Stimulated activated CD4-positive, alpha-beta T cell treated with anti-CD3 and anti-CD28 coated beads, Interleukin-1b, Interleukin-23, amount 100 ng/mL, for 24 hours (primary cell): ENCODE data around the gene CDH11.

Experiments used
- DNase-seq, 4 experiments: peaks; one replicate each; pipeline ENCODE4 v3.0.0-alpha.2; 2020; ENCODE audit warnings: low read depth in 4 of 4, low spot score in 1 of 4

CDH11 gene, protein sequence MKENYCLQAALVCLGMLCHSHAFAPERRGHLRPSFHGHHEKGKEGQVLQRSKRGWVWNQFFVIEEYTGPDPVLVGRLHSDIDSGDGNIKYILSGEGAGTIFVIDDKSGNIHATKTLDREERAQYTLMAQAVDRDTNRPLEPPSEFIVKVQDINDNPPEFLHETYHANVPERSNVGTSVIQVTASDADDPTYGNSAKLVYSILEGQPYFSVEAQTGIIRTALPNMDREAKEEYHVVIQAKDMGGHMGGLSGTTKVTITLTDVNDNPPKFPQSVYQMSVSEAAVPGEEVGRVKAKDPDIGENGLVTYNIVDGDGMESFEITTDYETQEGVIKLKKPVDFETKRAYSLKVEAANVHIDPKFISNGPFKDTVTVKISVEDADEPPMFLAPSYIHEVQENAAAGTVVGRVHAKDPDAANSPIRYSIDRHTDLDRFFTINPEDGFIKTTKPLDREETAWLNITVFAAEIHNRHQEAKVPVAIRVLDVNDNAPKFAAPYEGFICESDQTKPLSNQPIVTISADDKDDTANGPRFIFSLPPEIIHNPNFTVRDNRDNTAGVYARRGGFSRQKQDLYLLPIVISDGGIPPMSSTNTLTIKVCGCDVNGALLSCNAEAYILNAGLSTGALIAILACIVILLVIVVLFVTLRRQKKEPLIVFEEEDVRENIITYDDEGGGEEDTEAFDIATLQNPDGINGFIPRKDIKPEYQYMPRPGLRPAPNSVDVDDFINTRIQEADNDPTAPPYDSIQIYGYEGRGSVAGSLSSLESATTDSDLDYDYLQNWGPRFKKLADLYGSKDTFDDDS

DNA sequence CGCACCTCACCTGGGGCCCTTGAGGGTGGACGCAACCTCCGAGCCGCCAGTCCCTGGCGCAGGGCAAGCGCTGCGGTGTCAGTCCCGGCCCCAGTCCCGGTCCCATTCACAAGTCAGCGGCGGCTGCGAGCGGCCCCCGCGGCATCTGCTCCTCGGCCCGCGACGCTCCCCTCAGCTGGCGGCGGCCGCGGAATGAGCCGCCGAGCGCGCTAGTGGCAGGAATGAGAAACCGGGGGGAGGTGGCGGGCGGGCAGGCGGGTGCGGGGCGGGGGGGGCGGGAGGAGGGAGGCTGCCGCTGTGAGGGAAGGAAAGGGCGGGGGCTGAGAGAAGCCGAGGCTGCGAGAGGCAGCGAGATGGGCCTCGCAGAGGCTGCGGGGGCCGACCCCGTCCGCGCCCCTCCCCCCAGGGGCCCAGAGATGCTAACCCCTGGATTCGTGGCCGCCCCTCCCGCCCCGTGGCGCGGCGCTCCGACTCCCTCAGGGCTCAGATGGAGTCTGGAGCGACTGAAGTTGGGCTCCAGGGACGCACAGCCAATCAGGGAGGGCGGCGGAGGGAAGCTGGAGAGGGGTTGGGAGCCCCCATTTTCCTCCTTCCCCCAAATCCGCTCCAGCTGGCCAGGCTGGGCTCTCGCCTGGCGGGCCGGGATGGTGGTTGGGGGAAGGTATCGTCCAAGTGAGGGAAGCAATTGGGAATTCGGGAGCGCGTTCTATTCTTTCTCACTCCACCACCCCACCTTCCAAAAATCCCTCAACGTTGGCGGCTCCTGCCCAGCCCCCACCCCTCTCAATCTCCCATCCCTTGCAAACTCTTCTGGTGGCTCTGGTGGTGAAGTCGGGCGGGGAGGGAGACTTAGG is at the start of gene CDH11:
CDH11 (minus strand) TSS at position 194 of the 854 bp plus-strand sequence. CDS start 117,194 bp downstream, outside the sequence.
- DNase-seq, result no peak

DNA sequence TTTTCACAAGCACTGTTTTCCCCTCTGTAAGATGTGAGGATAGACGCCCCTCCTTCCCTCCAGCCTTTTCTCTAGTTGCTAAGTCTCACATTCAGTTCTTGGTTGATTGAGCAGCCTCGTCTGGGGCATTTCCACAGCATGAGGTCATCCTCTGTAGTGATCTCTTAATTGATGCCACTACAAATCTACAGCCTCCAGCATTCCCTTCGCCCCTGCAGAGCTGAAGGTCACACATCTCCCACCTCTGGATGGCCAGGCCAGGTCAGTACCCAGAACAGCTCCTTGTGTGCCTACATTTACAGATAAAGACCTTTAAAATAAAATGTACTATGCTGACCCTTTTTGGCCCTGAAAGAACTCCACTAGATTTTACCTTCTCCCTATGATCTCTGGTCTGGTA is 32.5 kb upstream of the CDH11 start:
- DNase-seq, result no peak

DNA sequence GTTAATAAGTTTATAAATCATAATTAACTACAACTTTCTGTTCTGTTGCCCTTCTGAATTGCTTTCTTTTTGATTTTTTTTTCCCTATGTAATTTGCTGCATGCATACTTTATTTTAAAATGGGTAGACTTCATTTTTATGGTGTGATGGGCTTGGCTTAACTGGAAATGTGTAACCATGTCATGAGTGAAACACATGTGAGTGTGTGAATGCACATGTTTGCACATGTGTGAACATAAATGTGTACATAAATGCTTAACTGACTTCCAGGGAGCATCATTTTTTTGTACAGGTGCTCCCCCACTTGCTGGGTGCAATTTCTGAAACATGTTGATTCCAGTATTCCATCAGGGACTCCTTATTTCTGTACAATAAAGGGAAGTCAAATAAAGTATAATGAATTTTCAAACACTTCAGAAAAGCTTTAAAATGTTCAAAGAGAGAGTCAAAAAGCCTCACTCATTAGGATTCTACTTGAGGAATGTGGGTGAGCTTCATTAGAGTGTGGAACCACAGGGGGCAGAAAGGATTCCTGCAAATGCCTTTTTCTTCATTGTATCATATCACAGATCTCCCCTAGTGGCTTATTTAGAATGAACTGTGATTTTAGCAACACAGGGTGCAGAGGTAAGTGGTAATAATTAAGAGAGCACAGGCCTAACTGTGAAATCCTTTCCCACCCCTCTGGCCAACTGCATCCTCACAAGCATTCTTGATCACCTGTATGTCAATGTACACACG is 31.7 kb upstream of the CDH11 start:
- no peak for DNase-seq

DNA sequence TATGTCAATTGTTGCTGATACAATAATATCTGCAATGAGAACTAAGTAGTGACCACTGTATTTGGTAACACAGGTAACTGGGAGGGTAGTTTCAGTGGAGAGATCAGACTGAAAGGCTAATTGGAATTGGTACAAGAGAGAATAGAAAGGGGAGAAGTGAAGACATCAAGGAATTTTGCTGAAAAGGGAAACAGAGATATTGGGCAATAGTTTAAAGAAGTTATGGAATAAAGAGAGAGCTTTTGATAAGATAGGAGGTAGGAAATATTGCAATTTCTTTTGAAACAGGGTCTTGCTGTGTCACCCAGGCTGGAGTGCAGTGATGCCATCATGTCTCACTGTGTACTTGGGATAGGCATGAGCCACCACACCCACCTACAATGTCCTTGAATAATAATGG is 26.9 kb upstream of the CDH11 start:
- DNase-seq, result no peak

DNA sequence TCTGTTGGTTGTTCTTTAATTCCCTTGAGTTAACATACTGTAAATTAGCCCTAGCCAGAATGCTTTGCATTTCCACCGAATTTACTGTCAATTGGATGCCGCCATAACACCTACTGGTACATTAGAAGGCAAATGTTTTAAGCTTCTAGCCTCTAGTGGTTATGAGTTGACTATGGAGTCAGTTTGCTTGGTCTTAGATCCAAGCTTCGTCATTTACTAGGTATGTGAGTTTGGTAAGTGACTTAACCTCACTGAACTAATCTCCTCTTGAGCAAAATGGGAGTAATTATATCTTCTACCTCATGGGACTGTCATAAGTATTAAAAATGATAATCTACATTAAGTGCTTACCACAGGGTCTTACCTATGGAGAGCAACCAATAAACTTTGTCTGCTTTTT is 20.4 kb upstream of the CDH11 start:
- no peak for DNase-seq

DNA sequence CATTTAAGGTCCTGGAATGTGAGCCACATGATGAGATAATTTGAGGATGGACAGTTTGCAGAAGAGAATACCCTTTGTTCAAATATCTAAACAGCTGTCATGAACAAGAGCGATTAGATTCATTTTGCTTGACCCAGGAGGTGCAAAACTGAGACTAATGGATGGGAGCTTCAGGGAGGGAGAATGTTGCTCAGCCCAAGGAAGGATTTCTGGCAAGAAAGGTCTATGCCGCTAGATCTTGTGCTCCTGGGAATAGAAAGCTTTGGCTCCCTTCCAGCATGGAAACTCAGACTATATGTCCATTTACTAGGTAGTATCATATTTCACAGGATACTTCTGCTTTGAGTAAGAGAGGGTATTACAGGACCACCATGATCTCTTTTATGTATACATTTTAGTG is 14.8 kb upstream of the CDH11 start:
- no peak for DNase-seq

DNA sequence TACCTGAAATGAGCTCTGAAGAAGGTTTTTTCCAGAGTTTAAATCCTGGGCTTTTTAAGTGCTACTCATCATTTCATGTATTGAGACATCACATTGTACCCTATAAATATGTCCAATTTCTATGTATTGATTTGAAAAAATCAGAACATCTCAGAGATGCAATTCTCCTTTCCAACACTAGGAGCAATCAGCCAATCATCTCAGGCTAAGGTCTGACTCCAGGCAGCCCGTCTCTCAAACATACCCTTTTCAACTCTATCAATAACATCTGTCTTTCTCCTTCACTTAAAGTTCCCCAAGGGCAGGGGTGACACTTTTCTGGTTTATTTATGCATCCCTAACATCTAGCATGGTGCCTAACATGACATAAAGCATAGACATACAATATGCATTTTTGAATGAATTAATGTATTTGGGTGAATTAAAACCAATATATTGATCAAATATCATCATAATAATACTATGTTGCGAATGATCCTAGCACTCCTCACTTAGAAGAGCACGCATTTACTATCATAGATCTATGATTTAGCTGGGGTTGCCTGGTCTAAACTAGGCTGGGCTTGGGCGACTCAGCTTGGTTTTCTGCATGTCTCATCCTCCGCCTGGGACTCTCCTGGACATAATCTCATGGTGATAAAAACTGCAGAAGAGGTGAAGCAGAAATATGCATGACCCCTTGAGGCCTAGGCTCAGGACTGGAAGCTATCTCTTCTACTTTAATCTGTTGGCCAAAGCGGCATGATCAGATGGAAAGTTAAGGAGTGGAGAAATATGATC is 5.2 kb upstream of the CDH11 start:
- no peak for DNase-seq

DNA sequence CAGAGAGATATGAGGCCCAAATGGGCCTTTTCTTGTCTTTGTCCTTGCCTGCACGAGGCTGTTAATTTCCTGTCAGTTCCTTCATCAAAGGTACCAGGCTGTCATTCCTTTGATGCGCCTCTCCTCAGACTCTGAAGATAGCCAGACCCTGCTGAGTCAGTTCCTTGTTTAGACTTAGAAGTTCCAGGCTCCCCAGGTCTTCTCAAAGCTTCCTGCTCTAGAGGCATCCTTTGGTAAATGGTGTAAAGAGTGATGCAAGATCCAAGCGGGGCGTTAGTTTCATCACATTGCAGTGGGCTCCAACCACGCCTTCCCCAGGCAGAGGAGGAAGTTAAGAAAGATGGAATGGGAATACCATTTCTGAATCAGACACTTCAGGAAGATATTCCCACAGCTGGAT is 4.0 kb upstream of the CDH11 start:
- DNase-seq, result no peak

DNA sequence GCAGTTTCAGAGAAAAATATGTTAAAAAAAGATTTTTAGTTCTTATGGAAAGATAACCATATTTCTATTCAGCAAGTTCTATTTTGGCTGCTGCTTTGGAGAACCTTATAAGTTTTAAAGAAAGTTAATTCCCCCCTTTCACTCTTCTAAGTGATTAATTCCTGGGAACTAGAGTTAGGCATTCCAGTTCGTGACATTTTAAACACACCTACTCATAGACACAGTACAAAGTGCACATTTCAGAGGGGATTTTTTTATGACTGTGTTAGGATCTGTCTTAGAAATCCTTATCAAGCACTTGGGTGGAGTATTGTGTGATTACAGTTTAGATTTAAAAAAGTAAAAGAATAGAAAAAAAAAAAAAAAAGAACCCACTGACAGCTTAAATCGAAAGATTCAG is 3.5 kb upstream of the CDH11 start:
- no peak for DNase-seq

DNA sequence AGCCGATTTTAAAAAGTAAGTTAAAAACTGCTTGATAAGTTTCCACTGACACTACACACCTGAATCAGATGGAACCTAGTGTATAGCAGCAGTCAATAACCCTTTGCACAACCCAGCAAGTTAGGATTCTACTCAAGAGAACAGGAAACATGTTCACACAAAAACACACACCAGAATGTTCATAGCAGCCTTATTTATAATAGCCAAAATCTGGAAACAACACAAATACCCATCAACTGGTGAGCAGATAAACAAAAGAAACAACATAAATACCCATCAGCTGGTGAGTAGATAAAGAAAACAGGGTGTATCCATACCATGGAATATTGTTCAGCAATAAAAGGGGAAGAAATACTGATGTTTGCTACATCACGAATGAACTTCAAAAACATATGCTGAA is 2.7 kb upstream of the CDH11 start:
- no peak for DNase-seq

DNA sequence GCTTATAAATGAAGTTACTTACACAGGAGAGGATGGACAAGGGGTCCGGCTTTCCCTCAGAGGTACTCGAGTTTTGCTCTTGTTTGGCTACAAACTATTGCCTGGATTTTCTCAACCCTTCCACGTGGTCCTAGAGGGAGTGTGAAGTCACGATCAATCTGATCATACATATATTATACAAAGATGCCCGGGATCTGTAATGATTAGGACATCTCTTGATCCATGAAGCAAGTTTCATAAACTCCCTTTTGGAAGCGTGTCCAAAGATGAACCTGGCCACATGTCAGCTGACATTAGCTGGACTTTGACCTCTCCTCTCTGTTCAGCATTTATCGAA is 2.3 kb upstream of the CDH11 start:
- DNase-seq, result no peak

DNA sequence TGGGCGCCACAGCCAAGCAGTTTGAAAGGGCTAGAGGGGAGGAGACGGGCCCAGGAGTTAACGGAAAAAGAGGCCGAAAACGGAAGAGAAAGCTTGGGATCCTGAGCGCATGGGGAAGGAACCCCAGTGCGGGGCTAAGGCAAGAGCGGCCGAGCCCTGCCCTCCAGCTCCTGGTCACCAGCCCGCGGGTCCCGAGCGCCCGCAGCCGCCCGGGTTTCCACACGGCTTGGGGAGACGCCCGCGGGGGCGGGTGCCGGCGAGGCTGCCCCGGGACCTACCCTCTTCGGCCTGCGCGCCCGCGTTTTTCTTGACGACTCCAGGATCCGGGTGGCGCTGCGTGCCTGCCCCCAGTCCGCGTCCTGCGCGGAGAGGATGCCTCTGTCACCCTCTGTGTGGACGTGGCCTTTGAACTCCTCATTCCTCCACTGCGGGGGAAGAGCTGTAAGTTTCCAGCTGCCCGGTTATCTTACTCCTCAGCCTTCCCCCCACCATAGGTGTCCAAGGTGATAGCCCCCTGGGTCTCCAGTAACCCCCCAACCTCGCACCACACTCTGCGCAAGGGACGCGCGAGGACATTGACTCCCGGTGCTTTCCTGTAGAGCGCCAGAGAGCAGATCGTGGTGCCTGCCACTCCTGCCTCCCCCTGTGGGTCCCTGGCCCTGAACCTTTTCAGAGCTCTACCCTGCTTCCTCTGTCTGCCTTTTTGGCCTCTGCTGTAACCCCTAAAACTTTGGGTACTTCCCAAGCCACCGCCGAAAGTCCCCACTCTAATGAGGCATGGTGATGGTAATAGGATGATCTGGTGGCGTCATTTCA is 1.7 kb upstream of the CDH11 start:
- DNase-seq, result no peak

DNA sequence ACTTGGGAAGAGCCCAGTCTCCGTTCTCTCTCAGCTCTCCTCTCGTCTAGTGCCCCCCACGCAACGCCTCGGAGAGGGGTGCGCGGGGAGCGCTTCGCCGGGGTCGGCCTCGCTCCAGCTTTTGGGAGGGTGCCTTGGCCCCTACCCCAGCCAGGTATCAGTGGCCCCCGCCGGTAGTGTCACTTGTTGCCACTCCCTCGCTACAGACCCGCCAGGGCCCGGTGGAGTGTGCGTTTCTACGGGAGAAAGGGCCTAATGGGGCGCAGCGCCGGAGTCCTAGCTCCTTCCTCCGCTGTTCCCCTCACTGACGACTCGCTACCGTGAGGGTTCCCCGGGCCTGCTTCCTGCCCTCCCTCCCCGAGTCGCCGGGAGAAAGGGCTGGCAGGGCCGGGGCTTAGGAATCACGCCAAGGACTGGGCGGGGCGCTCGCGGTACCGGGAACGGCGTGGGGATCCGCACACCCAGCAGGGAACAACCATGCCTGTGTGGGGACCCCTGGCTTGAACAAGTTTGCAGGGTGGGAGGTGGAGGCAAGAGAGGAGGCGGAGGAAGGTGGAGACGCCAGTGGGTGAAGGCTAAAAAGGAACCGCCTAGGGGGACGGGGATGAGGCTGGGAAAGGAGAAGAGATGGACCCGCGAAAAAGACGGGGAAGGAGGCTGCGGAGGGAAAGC is 997 bp upstream of the CDH11 start:
- no peak for DNase-seq

DNA sequence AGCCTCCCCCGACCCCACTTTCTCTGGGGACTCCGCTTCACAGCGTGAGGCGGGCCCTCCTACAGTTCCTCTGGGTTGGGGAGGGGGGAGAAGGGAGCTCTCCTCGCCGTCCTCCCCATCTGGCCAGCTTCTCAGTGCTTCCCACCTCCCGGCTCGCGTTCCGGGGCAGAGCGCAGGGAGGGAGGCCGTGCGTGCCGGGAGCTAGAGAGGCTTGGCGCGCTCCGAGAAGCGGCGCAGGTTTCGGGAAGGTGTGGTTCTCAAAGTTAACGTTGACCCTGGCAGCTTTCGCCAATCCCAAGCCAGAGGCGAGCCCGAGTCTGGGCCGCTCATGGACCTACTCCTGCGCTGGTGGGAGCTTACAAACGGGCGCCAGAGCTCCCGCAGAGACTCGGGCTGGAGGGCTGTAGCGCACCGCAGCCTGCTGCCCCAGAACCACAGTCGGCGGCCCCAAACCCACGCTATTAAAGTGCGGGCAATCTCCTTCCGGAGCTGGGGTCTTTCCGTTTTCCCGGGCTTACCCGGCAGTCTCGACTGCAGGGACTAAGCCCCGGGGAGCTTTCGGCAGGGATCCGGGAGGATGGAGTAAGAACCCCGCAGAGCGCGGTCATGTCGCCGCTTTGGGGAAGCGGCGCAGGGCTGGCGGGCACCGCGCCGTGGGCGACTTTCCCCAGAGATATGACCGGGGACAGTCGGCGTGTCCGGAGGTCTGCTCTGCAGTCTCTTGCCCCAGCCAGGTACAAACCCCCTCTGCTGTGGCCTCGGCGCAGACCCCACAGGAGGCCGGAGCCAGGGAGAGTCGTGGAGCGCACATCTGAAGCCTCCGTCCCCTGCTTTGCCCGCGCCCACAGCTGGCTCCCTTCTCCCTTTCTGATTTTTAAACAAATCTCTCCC is 787 bp downstream of the CDH11 start:
- DNase-seq, result no peak

DNA sequence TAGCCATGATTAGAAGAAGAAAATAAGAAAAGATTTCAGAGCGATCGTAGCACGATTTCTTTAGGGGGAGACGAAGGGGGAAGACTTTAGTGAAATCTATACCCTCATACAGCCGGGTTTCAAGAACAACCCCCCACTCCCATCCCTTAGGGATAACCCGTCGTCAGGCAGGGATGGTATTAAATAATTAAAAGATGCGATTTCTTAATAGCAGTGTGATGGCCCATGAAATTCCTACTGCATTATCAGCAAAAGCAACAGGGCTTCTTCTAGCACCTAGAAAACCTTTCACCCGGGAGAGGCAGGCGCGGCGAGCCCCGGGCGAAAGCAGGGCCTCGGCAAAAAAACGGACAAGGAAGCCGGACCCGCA is 1.4 kb downstream of the CDH11 start:
- DNase-seq, result no peak

DNA sequence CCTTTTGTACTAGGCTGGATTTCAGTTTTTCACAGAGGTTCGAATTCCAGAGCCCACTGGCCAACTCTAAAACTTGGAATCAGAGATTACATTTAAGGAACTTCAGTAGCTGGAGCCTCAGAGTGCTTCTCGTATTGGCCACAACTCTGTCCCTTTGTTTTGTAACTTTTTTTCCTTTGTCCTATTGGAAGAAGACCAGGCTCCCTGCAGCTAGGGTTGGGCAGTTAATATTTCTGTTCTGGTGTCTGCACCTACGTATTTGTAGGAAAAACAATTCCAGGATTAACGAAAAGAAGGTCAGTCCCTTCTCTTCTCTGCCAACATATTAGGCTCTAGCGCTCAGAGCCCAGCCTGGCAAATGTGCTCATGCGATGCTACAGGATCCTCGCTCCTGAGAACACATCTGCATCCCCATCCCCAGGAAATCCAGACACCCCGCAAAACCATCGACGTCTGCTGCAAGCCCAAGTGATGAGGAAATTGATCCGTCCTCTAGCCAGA is 1.9 kb downstream of the CDH11 start:
- no peak for DNase-seq

DNA sequence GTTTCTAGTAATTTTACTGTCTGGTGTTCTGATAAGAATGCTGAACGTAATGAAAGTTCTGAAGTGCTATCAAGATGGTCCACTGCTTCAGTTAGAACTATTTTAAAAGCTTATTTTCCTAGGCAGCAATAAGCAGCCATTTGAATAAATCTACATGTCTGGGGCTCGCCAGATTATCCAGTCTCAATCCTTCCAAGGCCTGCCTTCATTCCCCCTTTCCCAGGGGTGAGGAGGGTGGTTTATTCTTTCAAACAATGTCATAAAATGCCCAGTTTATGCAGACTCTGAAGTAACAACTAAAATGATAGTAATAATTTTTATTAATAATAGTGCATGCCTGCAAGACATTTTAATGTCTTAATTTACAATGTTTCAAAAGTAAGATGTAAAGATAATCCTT is 2.4 kb downstream of the CDH11 start:
- no peak for DNase-seq

DNA sequence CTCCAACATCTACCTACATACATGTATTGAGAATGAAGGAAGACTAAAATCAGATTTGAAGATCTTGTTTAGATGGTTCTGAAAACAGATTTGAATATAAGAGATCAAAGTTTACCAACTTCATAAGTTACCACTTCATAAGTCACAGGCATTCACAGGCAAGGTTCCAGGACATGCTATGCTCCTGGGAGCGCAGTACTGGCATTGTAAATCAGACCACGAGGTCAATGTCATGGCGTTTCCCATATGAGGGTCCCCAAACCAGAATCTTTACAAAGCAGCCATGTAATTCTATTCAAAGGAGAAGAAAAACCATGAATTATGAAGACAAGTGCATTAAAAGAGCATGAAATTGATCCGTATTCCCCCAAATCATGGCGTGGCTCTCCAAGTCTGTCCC is 3.0 kb downstream of the CDH11 start:
- DNase-seq, result no peak
